Heart left ventricle (tissue), 16 donors: ENCODE results near the gene MLIP. TPM values are rescaled to one million over a fixed set of nuclear protein-coding genes. Genes with fewer than 3 reads are reported as not detected.

Source experiments
- ATAC-seq, 4 donors: fragments of 200-7000 bp; cut with Tn5 transposase; one replicate each; pipeline ENCODE4 v1.9.1; 2020 to 2022; ENCODE audit warnings: moderate library complexity in 4 of 4, mild to moderate bottlenecking in 3 of 4, moderate number of reproducible peaks in 1 of 4
- DNase-seq, 5 donors: peaks; one replicate each; pipeline ENCODE4 v3.0.0-alpha.2; 2020
- H3K27ac ChIP-seq, 12 donors: fragments of 200-600 bp; sonication (generic) in 4 of 12; one replicate each; pipeline versions ENCODE4 v1.5.0 to v1.8.0; 2016 to 2022; ENCODE audit warnings: mild to moderate bottlenecking in 2 of 12
- H3K27me3 ChIP-seq, 9 donors: fragments of 200-600 bp; sonication (generic) in 2 of 9; one replicate each; pipeline versions ENCODE4 v1.5.1 to v1.8.0; 2016 to 2022; ENCODE audit warnings: mild to moderate bottlenecking in 3 of 9
- H3K36me3 ChIP-seq, 9 donors: fragments of 200-600 bp; sonication (generic) in 2 of 9; one replicate each; pipeline versions ENCODE4 v1.5.0 to v1.8.0; 2018 to 2022; ENCODE audit warnings: mild to moderate bottlenecking in 2 of 9
- H3K4me1 ChIP-seq, 12 donors: fragments of 200-600 bp; sonication (generic) in 4 of 12; one replicate each; pipeline versions ENCODE4 v1.5.0 to v1.8.0; 2016 to 2022; ENCODE audit warnings: mild to moderate bottlenecking in 3 of 12
- H3K4me3 ChIP-seq, 12 donors: fragments of 200-600 bp; sonication (generic) in 4 of 12; one replicate each; pipeline versions ENCODE4 v1.5.0 to v1.8.0; 2017 to 2022; ENCODE audit warnings: mild to moderate bottlenecking in 9 of 12, moderate library complexity in 4 of 12
- H3K9me3 ChIP-seq, 12 donors: fragments of 200-600 bp; sonication (generic) in 4 of 12; one replicate each; pipeline versions ENCODE4 v1.5.0 to v1.8.0; 2016 to 2022; ENCODE audit warnings: mild to moderate bottlenecking in 1 of 12
- CTCF ChIP-seq, 12 donors: fragments of 200-600 bp; sonication (generic) in 4 of 12; IDR thresholded peaks; one replicate each; pipeline versions ENCODE4 v1.5.0 to v1.8.0; 2018 to 2022; ENCODE audit warnings: antibody characterized with exemption in 12 of 12, mild to moderate bottlenecking in 5 of 12
- POLR2A ChIP-seq, 2 donors: fragments of 450-650 bp; IDR thresholded peaks; one replicate each; pipeline ENCODE4 v1.6.1; 2017; ENCODE audit warnings: antibody characterized with exemption in 2 of 2, mild to moderate bottlenecking in 2 of 2, moderate library complexity in 2 of 2
- WGBS, 4 donors: extraction: QIAGEN DNeasy Blood & Tissue Kit in 2 of 4; methylation state at CpG; one replicate each; pipeline versions ENCODE4 v1.1.5 to v1.1.7; 2013 to 2018; 5-methylcytosine and 5-hydroxymethylcytosine counted together
- intact Hi-C, 10 donors: fragments of 100-400 bp; cut with DNase I; formaldehyde crosslinking; loops; one replicate each; pipeline versions ENCODE4 v1.11.1 to v1.14.2; 2022
- polyA plus RNA-seq, 2 donors: library from polyadenylated mRNA; stranded (reverse); fragments of 200-250 nt; gene quantifications; one replicate each; pipeline ENCODE4 v1.2.3, GENCODE V29; 2013
- total RNA-seq, 9 donors: library from RNA; depleted of rRNA in 2 of 9; stranded (reverse); fragments of >200 nt in 2 of 9; fragmentation: NEBNext Ultra II Directional in 3 of 9; extraction: Animal tissue kit (Norgen Biotek cat#: 25700) in 3 of 9; gene quantifications; one replicate each; pipeline versions ENCODE4 v1.1.0 to v1.2.4, GENCODE V29; 2016 to 2023
- donor health status: ischemic (EF 13 %, LVEDD 7.1; RV severe dilation, severe dysfunction).
- donor health status: healthy with polysubstance abuse.
- donor health status: DM: no; HTN: yes; CAD: no.
- donor health status: DM: no; HTN: no; CAD: no.
- donor health status: ischemic (EF 25% LVEDD 6.9; RV normal size, moderate dysfunction).
- donor health status: ischemic (EF 25% LVEDD 5.7; RV mildly dilated, moderate dysfunction).
- donor health status: healthy.
- donor health status: DM: yes; HTN: yes; CAD: no.
- donor health status: ischemic (EF 35%, LVEDD 5.7; RV mildly dilated, moderate dysfunction).
- donor health status: nonischemic (EF 11% LVEDD 7.7; RV severe dilation, severe dysfunction).
- donor health status: DM: yes; HTN: yes; CAD: no.
- donor health status: PGD.
- donor health status: ischemic (EF 29% LVEDD 5.4; RV normal size, mild dysfunction).
- donor health status: nonischemic (EF 23%, LVEDD 6.1; RV moderate dilation, normal function).

Gene MLIP
- total and polyA plus RNA-seq, 11 donors: 130 to 522 (median 360) TPM

- 72 to 81% (median 77%) methylated on average over 3 of the region's 3 CpGs for WGBS, 4 donors
- no peaks in the 10 kb centered on the region for H3K9me3 ChIP-seq
- peaks cover 3 to 67% (median 28%) of the 10 kb centered on the region in 12 donors for H3K4me1 ChIP-seq
- H3K4me3 ChIP-seq: no peak overlapping the region
- DNase-seq: no peak
- H3K27ac ChIP-seq: no peak overlapping the region
- intact Hi-C loops: no loop called here
- H3K27me3 ChIP-seq: no peaks in the 10 kb centered on the region
- ATAC-seq: no peak
- TF ChIP-seq POLR2A (IDR thresholded peaks at IDR 0.05): no peak
- TF ChIP-seq CTCF (IDR thresholded peaks at IDR 0.05): no peak
- H3K36me3 ChIP-seq: no peaks in the 10 kb centered on the region
Measured at GRCh38 chr6:54109586-54109985, 1.7 kb upstream of the MLIP start.

- 43 to 73% (median 50%) methylated on average over 1 of the region's 1 CpG for WGBS, 4 donors
- Histone ChIP-seq H3K9me3 (no peaks in the 10 kb centered on the region), H3K27me3 (no peaks in the 10 kb centered on the region), H3K36me3 (no peaks in the 10 kb centered on the region), H3K4me3 (no peak overlapping the region), H3K27ac (no peak overlapping the region), H3K4me1 (peaks cover 3 to 62% (median 24%) of the 10 kb centered on the region in 12 donors)
- TF ChIP-seq POLR2A (IDR thresholded peaks at IDR 0.05): no peak
- no peak for TF ChIP-seq CTCF (IDR thresholded peaks at IDR 0.05)
- intact Hi-C loops: no loop called here
- ATAC-seq (no peak), DNase-seq (no peak)
Measured at GRCh38 chr6:54112151-54112650, 958 bp downstream of the MLIP start.

DNA sequence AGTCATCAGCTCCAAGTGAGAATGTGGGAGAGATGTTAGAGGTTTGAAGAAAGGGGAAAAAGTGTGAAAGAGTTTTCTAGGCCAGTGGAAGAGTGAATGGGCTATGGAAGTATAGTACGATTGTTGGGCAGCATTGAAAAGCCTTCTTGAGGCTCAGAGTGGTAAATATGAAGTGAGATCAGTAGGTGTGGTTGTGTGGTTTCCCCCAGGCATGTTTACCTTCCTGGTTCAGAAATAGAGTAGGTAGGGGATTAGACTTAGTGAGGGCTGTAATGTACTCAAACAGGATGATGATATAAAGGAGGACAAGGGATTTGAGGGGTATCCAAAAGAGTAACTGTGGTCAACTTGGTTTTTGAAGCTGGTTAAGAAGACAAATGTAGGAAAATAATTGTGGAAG is 3.7 kb downstream of the MLIP start:
- no peaks in the 10 kb centered on the region for H3K36me3 ChIP-seq
- 79 to 85% (median 83%) methylated on average over 1 of the region's 1 CpG for WGBS, 4 donors

GRCh38 chr6:54115966-54116365 is 4.7 kb downstream of the MLIP start:
- Histone ChIP-seq H3K27me3 (no peaks in the 10 kb centered on the region), H3K27ac (peak overlapping the region in 1 of 12 donors; percentile 19), H3K9me3 (no peaks in the 10 kb centered on the region), H3K4me3 (no peak overlapping the region), H3K4me1 (peaks cover under 1 to 53% (median 16%) of the 10 kb centered on the region in 12 donors), H3K36me3 (no peaks in the 10 kb centered on the region)
- no peak for DNase-seq
- peak in 3 of 4 donors; percentile 45 to 57 (median 54) for ATAC-seq
- TF ChIP-seq POLR2A (IDR thresholded peaks at IDR 0.05): no peak
- no peak for TF ChIP-seq CTCF (IDR thresholded peaks at IDR 0.05)
- intact Hi-C loops: no loop called here
- WGBS, 4 donors: 48 to 58% (median 53%) methylated on average over 1 of the region's 1 CpG

More for the DNA sequence above, 3.7 kb downstream of the MLIP start:
- peaks cover 3 to 60% (median 15%) of the 10 kb centered on the region in 12 donors for H3K4me1 ChIP-seq
- H3K9me3 ChIP-seq: no peaks in the 10 kb centered on the region
- ATAC-seq (no peak), DNase-seq (no peak)
- intact Hi-C loops: no loop called here
- no peak overlapping the region for H3K4me3 ChIP-seq
- no peaks in the 10 kb centered on the region for H3K27me3 ChIP-seq
- no peak overlapping the region for H3K27ac ChIP-seq
- TF ChIP-seq CTCF (IDR thresholded peaks at IDR 0.05) (no peak), POLR2A (IDR thresholded peaks at IDR 0.05) (no peak)
